ENCODE data around the gene LRRIQ1.

- TF ChIP-seq CTCF (IDR thresholded peaks at IDR 0.05) (no peak), EZH2phosphoT487 (IDR thresholded peaks at IDR 0.05) (no peak)
These were observed 247.4 kb downstream of the LRRIQ1 start for GRCh38 chr12:85283560-85283959.
